Hematopoietic multipotent progenitor cell treated with erythropoietin and hydrocortisone succinate and interleukin-3 and kit ligand, for 6 days (in vitro differentiated cells): ENCODE measurements around the gene MVK.

Experiments
- DNase-seq: peaks from one replicate; pipeline ENCODE4 v3.0.0-alpha.2; 2015

MVK gene

GRCh38 chr12:109573029-109573913 lies at the start of gene MVK, which contains the start of gene MMAB:
Gene MVK, plus strand, starts transcription at chr12:109573794. Its CDS starts 1,029 bp downstream, at chr12:109574823.
Gene MMAB, minus strand, starts transcription at chr12:109573504. Its CDS starts 24 bp downstream, at chr12:109573480.
- peak; percentile 100 for DNase-seq

GRCh38 chr12:109524466-109525278 lies 48.9 kb upstream of the MVK start:
- DNase-seq = no peak

- DNase-seq = no peak
Observed at GRCh38 chr12:109525279-109525585, 48.4 kb upstream of the MVK start.

GRCh38 chr12:109527489-109528123 lies 46.0 kb upstream of the MVK start:
- DNase-seq = no peak

- DNase-seq = no peak
Observed at GRCh38 chr12:109529691-109530640, 43.6 kb upstream of the MVK start.

- no peak for DNase-seq
Observed at GRCh38 chr12:109531411-109531810, 42.2 kb upstream of the MVK start.

- DNase-seq = no peak
Observed at GRCh38 chr12:109532721-109533486, 40.7 kb upstream of the MVK start.

GRCh38 chr12:109533487-109533740 lies 40.2 kb upstream of the MVK start:
- peak; percentile 46 for DNase-seq

- no peak for DNase-seq
Observed at GRCh38 chr12:109534456-109534855, 39.1 kb upstream of the MVK start.

GRCh38 chr12:109535231-109535862 lies 38.2 kb upstream of the MVK start:
- no peak for DNase-seq

- no peak for DNase-seq
Observed at GRCh38 chr12:109535863-109536250, 37.7 kb upstream of the MVK start.

- no peak for DNase-seq
Observed at GRCh38 chr12:109537136-109537535, 36.5 kb upstream of the MVK start.

GRCh38 chr12:109538191-109538863 lies 35.3 kb upstream of the MVK start:
- no peak for DNase-seq

- DNase-seq = no peak
Observed at GRCh38 chr12:109539508-109539907, 34.1 kb upstream of the MVK start.

- DNase-seq = no peak
Observed at GRCh38 chr12:109540526-109541412, 32.8 kb upstream of the MVK start.

GRCh38 chr12:109541413-109541726 lies 32.2 kb upstream of the MVK start:
- no peak for DNase-seq

GRCh38 chr12:109542014-109542413 lies 31.6 kb upstream of the MVK start:
- no peak for DNase-seq

- no peak for DNase-seq
Observed at GRCh38 chr12:109542876-109543275, 30.7 kb upstream of the MVK start.

GRCh38 chr12:109544955-109545531 lies 28.6 kb upstream of the MVK start:
- peak; percentile 64 for DNase-seq
